ENCODE data around the gene LMO7.

Gene LMO7

DNA sequence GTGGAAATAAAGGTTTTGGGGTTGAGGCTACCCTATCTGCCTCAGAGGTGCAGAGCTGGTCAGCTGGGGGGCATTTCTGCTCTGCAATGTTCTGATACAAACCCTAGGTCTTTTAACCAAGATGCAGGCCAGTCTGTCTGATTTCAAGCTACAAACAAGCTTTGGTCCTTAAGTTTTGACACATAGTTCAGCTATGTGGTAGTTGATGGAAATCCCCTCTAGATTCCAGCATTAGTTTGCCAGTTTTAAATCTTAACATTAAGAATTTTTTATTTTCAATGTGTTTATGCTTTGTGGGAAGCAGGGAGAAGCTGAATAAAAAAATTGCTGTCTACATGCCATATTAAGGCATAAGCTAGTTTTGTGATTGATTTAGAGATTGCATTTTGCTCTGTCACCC lies 225.7 kb downstream of the LMO7 start:
- DNase-seq, result no peak

DNA sequence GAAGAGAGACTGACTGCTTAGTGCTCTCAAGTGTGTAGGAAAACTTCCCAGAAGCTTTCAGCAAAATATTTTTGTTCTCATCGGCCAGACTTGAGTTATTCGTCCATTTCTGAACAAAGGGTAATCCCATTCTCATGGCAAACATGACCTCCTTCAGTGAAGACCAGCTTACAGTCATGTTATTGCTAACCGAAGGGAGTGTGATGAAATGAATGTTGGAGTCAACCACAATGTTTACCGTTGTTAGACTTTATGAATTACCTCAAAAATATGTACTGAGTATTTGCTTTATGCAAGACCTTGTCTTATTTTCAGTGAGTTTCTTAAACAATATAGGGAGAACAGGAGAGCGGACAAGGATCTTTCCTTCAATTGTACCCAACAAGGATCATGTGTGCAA lies 228.6 kb downstream of the LMO7 start:
- no peak for DNase-seq

DNA sequence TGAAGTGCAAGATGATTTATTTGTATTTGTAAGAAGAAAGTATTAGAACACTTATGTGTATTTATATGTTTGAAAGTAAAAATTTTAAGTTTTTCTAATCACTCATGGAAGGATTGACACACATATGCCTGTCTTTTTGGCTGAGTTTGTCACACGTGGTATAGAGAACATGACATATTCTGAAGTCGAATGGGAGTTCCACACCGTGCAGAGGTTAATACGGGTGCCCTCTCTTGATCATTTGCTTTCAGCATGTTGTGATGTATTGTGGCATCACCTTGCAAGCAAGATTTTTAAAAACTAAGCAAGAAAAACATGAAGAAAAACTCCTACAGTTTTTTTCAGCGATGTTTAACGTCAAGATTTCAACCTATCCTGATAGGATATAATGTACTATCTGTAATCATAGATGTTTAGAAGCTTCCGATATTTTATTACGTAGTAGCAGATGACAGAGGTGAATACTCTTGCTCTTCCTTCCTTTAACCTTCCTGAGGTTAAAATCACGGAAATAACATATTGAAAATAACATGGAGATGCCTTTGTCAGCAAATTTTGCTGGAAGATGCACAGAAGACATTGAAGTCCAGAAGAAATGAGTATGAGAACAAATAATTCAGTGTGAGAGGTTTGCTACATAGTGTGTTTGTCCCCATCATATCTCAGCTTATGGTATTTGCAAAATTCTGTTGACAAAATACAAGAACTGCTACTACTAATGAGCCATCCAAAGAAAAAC lies 231.4 kb downstream of the LMO7 start:
- no peak for DNase-seq

DNA sequence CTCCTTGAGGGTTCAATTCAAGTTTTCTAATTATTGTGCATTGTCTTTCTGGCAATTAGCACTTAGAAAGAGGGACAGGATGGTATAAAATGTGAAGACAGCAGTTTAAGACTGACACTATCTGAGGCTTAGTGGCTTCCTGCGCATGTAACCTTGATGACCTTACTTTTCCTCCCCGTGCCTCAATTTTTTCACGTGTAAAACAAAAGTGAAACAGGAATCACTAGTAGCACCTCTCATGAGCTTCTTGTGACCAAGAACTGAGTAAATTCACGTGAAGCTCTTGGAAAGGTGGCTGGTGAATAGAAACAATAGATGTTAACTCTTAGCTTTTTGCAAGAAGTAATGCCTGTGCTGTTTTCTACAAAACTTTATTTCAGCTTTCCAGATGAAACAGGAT lies 233.9 kb downstream of the LMO7 start:
- DNase-seq, result no peak

DNA sequence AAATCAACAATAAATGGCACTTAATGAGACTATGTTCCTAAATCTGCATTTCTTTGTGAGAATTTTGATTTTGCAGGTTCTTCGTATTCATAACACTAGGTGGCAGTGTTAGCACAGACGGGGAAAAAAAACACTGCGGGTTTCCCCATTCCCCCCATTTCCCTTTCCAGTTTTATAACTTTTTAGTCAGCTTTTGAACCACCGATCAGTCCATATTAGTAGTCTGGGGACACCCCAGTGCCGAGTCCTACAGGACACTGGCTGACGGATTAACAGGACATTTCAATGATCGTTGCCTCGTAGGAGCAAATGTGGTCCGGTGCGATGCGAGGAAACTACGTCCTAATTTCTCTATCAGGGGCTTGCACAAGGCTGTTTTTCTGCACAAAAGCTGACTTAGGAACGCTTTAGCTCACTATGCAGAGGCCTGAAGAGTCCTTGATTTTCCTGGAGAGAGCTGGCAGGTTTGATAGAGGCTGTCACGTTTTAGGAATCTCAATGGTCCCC lies 234.3 kb downstream of the LMO7 start:
- no peak for DNase-seq

DNA sequence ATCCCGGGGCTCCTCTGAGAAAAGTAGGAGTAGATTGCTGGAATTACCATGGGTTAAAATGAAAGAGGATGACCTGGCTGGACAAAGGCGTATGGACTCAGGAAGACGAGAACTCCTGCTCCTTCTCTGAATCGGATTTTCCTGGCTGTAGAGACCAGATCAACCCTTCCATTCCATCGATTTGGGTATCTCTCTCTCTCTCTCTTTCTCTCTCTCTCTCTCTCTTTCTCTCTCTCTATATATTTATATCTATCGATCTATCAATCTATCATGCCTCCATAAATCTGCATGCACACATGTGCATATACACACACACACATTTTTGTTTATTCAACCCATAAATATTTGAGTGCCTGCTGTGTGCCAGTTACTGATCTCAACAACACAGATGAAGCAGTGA lies 234.9 kb downstream of the LMO7 start:
- DNase-seq, result no peak

DNA sequence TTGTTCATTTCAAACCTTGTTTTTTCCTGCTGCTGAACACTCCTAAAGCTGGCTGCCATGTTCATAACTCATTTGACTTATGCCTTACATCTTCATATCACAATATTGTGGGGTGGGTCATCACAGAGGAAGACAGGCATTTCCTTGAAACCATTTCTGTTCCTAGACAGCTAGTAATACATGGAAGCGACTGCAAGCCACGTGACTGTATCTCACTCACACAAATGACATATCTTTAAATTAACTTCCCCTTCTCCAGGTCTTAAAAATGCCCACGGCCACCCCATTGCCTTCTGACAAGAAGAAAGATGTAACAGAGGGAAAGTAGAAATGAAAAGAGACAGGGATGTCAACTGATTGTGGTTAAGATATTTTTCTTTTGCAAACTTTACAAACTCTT lies 236.8 kb downstream of the LMO7 start:
- no peak for DNase-seq

DNA sequence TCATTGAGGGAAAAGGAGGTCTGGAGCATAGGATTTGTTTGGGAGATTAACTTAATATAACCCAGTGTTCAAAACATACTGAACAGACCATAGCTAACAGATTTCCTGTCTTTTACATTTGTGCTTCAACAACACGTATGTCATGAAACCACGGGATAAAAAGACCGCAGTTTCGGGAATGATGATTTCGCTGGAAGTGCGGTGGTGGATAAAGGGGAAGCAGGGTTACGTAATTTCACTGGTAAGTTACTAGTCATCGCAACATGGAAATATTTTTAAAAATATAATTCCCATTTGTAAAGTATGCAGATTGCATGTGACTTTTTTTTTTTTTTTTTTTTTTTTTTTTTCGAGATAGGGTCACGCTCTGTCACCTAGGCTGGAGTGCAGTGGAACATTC lies 237.4 kb downstream of the LMO7 start:
- DNase-seq, result no peak

DNA sequence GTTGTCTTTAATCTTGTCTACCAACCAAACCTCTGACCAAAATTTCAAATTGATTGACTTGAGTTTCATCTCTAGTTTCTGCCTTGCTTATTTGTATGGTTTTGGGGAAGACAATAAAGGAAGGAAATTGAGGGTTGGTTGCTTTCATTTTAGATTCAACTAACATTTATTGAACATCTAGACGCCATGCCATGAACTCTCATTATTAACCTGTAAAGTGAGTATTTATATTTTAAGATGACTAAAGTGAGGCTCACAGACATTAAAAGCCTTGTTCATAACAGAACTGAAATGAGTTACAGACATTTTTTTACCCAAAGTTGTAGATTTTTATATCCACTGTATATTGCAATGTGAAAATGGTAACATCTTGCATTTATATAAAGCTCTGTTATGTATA lies 239.3 kb downstream of the LMO7 start:
- DNase-seq, result no peak

DNA sequence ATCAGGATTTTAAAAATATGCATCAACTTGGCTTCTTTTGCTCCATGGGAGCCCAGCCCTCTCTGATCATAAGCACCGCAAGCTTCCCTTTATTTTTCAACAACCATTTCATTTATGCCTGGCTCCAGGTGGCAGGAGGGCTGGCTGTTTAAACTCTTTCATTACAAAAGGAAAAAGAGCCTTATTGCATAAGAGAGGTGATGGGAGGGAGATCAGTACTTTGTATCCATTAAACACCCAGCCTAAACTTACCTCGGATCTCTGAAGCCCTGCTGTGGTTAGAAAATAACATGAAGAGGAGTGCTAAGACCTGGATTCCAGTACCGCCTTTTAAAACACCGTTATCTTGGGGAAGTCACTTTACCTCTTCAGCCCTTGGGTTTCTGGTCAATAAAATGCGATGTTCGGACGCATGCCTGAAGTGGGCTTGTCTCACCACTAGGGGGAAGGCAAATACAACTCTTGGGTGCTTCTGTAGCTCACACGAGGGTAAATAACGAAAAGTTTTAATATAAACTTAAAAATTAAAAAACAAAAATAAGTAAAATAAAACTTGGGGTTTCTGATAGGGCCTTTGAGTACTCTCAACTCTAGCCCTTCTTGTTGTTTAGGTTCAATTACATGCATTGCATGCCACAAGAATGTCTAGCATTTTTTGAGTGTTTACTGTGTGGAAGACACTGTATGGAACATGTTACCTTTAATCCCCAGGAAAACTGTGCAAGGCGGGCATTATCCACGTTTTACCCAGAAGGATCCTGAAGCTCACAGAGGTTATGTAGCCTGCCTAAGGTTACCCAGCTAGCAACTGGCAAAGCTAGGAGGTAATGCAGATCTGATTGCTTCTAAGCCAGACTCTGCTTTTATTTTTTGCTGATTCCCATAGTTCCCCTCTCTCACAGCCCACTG lies 240.3 kb downstream of the LMO7 start:
- peak; percentile 16 for DNase-seq

DNA sequence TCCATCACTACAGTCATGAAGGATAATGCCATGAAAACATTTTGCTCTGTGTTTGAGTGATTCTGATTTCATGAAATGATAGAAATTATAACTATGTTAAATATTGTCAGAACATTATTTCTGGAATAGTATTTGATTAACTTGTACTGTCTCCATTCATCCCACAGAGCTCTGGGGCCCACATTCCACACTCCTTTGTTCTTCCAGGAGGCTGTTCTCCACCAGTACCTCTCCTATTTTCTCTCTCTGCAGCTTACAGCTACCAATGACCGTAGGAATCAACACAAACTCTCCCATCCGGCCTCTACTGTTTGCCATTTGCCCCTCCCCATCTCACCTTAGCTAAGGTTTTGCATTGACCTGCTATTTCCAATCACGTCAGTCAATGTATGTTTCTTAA lies 240.9 kb downstream of the LMO7 start:
- no peak for DNase-seq

DNA sequence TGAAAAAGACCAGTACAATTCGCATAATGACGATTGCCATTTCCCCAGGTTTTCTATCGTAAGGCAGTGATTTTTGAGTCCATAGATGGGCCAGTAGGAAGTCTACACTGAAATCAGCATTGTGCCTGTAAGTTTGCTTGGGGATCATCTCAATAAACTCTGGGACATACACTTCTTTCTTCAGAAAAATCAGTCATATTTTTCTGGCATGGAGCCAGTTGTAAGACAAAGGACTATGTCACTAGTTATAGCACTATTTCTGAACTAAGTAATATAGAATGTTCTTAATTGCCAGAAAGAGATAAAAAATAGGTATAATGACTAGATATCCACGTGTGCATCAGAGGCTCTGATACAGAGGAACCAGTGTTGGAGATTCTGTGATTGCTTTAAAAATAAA lies 243.5 kb downstream of the LMO7 start:
- no peak for DNase-seq

DNA sequence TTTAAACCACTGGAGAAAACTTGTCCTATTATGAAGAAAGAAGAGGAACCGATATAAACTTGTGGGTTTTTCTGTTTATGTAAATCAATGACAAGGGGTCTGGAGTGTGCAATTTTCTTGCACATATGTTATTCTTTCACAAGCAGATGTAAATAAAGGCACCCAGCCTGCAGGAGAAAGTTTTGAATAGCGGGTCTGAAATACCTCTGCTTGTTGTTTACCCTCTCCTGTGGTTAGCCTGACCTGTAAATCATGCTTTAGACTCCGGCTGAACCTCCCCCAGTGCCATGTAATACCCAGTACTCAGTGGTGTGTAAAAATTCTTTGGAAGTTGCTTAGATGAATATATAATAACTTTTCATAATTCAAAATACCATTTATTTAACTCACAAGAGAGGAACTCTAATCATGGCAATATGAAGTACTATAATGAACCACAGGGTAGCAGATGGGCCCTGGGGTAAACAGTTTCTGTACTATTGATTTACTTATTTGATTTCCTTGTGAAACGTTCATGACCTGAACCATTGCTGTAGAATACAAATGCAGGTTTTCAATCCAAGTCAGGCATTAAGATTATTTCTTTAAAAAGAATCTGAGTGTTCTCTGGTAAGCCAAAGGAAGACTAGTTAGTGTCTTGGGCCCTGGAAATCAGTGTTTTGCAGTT lies 245.1 kb downstream of the LMO7 start:
- DNase-seq, result no peak

DNA sequence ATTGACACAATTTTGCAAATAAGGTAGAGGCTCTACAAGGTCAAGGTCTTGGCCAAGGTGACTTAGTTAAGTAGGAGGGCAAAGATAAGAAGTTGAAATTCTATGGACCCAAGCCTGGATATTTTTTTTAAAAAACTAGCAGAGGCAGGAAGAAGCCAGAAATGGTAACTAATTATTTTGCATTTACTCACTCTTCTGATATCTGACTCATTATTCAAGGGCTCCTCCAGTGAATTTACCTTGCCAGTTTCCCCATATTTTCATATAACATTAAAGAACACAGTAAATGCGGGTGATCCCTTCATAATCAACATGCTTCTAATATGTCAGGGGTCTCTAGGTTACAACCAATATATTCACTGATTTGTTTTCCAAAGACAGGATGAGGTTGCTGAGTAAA lies 246.1 kb downstream of the LMO7 start:
- no peak for DNase-seq

DNA sequence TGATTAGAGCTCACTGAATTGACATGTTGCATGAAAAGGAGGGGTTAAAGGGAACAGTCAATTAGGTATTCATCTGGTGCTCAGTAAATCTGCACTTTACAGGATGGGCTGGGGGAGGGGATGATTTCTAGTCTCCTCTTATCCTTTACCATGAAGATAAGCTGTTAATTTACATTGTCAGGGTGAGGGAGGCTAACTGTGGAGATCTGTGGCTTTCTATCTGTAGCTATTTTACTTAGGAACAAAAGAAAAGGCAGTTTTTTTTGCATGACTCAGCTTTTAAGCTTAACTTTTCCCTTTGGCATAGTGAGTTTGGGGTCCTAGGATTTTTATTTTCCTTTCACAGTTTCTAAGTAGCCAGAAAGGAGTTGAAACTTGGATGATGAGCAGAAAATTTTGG lies 253.3 kb downstream of the LMO7 start:
- DNase-seq, result no peak

DNA sequence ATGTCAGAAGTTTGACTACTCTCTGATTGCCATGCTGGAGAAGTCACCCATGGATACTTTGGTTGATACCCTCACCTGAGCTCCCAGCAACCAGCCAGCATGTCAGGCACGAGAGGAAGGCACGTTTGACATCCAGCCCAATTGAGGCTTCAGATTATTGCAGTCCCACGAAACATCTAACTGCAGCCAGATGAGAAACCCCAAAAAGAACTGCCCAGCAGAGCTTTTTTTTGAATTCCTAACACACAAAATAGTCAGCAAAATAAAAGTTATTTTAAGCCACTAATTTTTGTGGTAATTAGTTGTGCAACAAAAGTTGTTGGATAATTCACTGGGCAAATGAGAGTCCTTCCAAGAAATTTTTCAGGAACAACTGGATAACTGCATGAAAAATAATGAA lies 259.0 kb downstream of the LMO7 start:
- DNase-seq, result no peak

DNA sequence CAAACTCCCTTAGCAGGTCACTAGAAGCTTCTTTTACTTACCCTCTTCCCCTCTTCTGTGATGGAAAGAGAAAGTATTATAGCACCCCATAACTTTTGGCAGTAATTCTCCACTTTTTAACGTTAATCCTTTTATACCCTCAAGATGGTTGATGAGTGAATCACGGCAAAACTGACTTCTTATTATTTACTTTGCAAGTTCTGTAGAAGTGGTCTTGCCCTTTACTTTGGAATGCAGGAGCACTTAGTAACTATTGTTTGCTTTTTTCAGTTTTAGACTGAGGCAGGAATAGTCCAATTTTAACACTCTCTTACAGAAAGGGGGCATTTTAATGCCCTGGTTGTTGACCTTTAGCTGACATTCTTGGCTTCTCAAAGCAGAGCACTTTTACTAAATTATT lies 260.1 kb downstream of the LMO7 start:
- DNase-seq, result no peak

DNA sequence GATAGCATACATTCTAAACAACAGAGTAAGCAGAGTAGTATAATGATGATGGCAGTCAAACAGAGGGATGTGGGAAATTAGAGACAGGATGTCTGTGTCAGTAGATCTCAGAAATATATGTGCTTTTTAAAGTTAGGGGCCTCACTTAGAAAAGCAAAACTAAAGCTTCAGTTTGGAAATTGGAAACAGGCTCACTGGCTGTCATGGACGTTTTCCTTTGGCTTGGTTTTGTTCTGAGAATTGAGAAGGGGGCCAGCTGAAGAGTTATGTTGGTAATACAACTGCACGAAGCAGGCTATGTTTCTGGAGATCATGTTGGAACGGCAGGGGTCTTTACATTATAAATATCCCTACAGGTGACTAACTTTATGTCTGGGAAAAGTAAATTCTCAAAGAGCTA lies 261.3 kb downstream of the LMO7 start:
- DNase-seq, result no peak

DNA sequence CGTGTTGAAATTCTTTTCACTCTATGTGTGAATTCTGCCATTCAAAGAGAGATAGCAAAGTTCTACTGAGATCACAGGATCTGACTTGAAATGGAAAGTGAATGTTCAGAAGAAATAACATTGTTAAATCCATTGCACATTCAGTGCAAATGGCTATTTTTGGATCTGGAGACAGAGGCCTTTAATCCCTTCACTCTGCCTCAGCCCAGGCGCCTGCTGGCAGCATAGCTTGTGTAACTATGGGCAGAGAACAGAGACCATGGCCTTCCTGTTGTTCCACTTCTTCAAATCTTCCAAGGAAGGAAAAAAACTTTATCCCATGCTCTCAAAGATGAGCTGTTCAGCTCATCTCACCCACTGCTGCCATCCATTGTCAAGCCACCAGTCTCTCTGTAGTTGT lies 265.4 kb downstream of the LMO7 start:
- DNase-seq, result no peak

DNA sequence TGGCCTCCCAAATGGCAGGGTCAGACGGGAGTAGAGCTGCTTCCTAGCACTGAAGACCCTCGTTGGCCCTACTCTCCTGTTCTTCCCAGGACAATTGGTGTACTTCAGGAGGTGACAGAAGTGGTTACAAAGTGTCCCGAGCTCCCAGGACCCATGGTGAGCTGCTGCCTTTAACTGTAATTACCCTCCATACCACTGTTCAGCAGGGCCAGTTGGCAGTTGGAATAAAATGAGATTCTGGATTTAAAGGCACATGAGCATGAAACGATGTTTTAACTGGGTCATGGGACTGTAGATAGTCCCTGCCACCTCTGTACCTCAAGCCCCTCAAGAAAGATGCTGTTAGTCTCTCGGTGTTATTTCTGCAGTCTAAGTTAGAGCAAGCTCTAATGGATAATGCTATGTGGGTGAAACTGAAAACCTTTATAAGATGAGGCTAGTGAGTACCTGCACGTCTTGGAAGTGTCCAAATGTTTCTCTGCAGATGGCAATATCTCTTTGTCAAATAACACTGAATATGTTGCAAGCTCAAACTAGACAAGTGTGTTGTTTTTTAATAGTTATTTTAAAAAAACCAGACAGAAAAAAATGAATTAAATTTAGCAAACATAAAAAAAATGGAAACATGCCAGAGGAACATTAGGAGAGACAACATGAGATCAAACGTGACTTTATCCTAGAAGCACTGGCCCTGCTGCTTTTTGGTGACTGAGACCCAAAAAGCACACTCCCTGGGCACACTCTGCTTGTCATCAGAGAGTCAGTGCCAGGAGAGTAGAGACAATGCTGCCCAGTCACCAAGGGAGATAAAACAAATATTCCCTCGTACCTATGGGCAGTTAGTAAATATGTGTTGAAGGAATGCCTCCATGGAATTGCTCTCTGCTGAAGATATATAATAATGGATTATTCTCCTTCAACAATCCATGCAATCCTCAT lies 266.3 kb downstream of the LMO7 start:
- no peak for DNase-seq

DNA sequence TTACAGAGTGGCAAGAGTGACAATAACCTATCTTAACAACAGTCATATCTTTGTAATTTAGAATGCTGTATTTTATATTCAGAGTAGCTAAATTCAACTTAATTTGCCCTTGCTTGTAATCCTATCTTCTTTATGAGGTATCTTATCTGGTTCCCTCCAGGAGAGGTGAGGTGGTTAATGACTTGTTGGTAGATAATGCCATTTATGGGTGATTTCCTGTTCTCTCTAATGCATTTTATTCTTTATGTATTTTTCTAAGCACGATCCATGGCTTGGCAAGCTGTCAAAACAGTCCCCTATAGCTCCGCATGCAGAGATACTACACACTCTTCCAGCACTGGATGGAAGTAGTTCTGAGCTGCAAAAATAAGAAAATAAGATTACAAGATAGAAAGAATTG lies 267.9 kb downstream of the LMO7 start:
- no peak for DNase-seq

DNA sequence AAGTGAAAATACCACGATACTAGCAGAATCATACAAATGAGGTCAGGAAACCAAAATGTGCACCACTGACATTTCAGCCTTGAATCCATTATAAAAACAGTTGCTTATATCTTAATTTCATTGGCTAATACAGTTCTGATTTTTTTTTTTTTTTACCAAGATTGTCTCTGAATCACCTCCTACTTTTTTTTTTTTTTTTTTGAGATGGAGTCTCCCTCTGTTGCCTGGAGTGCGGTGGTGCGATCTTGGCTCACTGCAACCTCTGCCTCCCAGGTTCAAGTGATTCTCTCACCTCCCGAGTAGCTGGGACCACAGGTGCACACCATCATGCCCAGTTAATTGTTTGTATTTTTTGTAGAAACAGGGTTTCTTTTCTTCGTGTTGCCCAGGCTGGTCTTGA lies 270.2 kb downstream of the LMO7 start:
- no peak for DNase-seq

DNA sequence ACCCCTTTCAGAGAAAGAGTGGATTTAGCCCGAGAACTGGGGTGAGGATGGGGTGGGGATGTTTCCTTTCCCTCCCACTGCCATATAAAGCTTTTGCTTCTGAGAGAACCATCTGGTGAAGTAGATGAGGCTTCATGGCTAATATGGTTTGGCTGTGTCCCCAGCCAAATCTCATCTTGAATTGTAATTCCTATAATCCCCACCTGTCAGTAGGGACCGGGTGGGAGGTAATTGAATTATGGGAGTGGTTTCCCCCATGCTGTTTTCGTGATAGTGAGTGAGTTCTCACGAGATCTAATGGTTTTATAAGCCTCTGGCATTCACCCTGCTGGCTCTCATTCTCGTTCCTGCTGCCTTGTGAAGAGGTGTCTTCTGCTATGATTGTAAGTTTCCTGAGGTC lies 270.9 kb downstream of the LMO7 start:
- no peak for DNase-seq

Measured in activated CD4-positive, alpha-beta T cell treated with anti-CD3 and anti-CD28 coated beads for 1 hour (primary cell).